OCI-LY7 (cell line): Measurements from ENCODE around the gene RBM47.

ENCODE experiments used
- EZH2phosphoT487 ChIP-seq: fragments of 200-600 bp; sonication (generic); IDR thresholded peaks from 2 replicates; pipeline ENCODE4 v1.6.1; 2018; ENCODE audit warnings: low read depth, borderline replicate concordance, mild to moderate bottlenecking, mixed run types, antibody characterized with exemption, low read length, moderate library complexity, mixed read lengths
- TF ChIP-seq, protein P1 (sequence below): fragments of 200-600 bp; sonication (generic); conservative IDR thresholded peaks from 2 replicates; pipeline ENCODE4 v1.5.1; 2014; ENCODE audit warnings: mild to moderate bottlenecking, antibody characterized with exemption, low read length, moderate library complexity, mixed read lengths

DNA sequence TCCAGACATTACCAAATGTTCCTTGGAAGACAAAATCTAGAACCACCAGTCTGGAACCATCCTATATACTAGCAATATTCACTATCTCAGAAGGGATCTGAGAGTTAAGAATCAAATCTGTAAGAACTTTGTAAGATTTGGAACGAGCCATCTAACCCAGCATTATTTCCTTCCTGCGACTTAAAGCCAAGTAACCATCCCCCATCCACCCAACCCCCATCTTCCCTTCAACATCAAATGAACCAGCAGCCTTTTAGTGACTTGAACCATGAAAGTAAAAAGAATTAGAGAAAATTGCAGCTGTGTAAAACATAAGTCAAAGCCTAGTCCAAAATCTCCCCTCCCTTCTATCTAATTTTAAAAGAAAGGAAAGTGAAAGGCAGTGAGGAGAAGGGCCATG is 15.6 kb downstream of the RBM47 start:
- TF ChIP-seq, protein P1, sequence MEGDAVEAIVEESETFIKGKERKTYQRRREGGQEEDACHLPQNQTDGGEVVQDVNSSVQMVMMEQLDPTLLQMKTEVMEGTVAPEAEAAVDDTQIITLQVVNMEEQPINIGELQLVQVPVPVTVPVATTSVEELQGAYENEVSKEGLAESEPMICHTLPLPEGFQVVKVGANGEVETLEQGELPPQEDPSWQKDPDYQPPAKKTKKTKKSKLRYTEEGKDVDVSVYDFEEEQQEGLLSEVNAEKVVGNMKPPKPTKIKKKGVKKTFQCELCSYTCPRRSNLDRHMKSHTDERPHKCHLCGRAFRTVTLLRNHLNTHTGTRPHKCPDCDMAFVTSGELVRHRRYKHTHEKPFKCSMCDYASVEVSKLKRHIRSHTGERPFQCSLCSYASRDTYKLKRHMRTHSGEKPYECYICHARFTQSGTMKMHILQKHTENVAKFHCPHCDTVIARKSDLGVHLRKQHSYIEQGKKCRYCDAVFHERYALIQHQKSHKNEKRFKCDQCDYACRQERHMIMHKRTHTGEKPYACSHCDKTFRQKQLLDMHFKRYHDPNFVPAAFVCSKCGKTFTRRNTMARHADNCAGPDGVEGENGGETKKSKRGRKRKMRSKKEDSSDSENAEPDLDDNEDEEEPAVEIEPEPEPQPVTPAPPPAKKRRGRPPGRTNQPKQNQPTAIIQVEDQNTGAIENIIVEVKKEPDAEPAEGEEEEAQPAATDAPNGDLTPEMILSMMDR: no peak
- no peak for TF ChIP-seq EZH2phosphoT487
